ENCODE measurements around the gene LMAN1L.

LMAN1L gene

DNA sequence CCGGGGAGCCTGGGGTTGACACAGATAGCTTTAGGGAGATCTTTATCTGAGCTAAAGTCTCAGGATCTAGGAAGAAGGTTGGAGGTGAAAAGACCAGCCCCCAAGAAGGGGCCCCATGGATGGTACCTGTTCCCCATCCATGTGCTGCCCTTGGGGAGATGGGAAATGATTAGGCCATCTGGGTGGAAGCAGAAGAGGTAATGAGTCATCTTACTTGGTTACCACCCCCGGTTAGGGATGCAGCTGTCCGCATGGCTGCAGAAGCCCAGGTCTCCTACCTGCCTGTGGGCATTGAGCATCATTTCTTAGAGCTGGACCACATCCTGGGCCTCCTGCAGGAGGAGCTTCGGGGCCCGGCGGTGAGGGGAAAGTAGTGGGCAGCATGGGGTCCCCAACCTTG lies 10.7 kb downstream of the LMAN1L start:
- Histone ChIP-seq H3K27ac (ENCODE audit: low read depth, low read length) (no peak overlapping the region), H3K4me3 (ENCODE audit: low read depth, low read length) (no peak overlapping the region)

DNA sequence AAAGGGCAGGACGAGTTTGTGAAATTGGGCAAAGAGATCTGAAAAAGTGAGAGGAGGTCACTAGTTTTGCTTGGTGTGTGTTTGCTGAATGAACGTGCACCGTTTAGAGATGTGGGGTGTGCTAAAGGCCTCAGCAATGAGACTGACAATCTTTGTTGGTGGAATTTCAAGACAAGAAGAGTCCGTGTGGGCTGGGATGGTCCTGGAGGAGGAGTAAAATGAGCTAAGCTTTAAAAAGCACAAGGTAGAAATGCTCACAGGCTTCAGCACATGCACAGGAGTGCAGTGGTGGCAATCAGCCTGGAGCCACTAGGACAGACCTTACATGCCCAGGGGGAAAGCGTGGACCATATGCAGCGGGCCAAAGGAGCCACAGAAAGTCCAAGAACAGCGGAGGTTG lies 12.3 kb downstream of the LMAN1L start:
- Histone ChIP-seq H3K4me3 (ENCODE audit: low read depth, low read length) (no peak overlapping the region), H3K9ac (ENCODE audit: low read depth, low read length) (no peak overlapping the region), H3K36me3 (ENCODE audit: control insufficient read depth, insufficient read depth, low read length) (no peaks in the 10 kb centered on the region), H3K9me3 (ENCODE audit: control insufficient read depth, insufficient read depth, low read length) (no peaks in the 10 kb centered on the region), H3K27me3 (ENCODE audit: control insufficient read depth, insufficient read depth, low read length) (peaks cover 32% of the 10 kb centered on the region), H3K27ac (ENCODE audit: low read depth, low read length) (no peak overlapping the region), H3K4me1 (ENCODE audit: control insufficient read depth, insufficient read depth, low read length) (peaks cover 4% of the 10 kb centered on the region; the same call in 1 of the 2 replicates)

More for the DNA sequence above, 10.7 kb downstream of the LMAN1L start:
- Histone ChIP-seq H3K9ac (ENCODE audit: low read depth, low read length) (no peak overlapping the region), H3K27me3 (ENCODE audit: control insufficient read depth, insufficient read depth, low read length) (peaks cover 32% of the 10 kb centered on the region), H3K36me3 (ENCODE audit: control insufficient read depth, insufficient read depth, low read length) (no peaks in the 10 kb centered on the region), H3K4me1 (ENCODE audit: control insufficient read depth, insufficient read depth, low read length) (peaks cover 4% of the 10 kb centered on the region; the same call in 1 of the 2 replicates), H3K9me3 (ENCODE audit: control insufficient read depth, insufficient read depth, low read length) (no peaks in the 10 kb centered on the region)

DNA sequence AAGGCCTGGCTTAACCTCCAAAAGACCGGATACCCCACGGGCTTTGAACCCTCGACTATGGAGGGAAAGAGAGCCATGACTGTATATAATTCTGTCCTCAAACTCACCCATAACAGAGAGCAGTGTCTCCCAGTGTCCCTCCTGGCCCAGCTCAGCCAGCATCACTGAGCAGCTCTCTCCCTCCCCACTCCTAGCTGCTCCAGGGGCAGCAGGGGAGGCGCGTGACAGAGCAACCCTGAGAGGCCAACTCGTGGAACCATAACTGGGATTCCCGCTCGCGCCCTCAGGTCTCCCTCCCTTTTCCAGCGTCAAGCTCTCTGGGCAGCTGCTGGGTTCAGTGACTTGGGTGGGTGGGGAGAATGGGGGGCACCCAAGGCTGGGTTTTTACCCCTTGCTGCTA lies 13.2 kb downstream of the LMAN1L start:
- Histone ChIP-seq H3K4me1 (ENCODE audit: control insufficient read depth, insufficient read depth, low read length) (peaks cover 4% of the 10 kb centered on the region; the same call in 1 of the 2 replicates), H3K27ac (ENCODE audit: low read depth, low read length) (no peak overlapping the region), H3K9me3 (ENCODE audit: control insufficient read depth, insufficient read depth, low read length) (no peaks in the 10 kb centered on the region), H3K4me3 (ENCODE audit: low read depth, low read length) (no peak overlapping the region), H3K36me3 (ENCODE audit: control insufficient read depth, insufficient read depth, low read length) (no peaks in the 10 kb centered on the region), H3K27me3 (ENCODE audit: control insufficient read depth, insufficient read depth, low read length) (peaks cover 32% of the 10 kb centered on the region), H3K9ac (ENCODE audit: low read depth, low read length) (no peak overlapping the region)

DNA sequence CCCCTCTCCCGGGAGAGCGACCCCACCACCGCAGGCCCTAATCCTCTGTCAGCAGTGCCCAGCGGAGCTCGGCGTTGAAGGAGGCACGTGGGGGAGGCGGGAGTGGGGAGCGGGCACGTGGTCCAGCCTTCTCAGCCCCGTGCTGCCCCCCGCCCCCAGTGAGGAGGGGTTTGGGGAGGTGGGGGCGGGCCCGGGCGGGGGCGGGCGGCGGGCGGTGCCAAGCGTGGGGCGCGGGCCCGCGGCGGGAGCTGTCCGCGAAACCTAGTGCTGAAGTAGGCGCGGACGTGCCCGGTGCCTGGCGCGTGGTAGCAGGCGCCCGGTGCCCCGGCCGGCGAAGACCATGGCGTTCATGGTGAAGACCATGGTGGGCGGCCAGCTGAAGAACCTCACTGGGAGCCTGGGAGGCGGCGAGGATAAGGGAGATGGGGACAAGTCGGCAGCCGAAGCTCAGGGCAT lies 13.8 kb downstream of the LMAN1L start, which contains the start of gene CPLX3:
CPLX3 (plus strand) TSS at position 264 of the 456 bp plus-strand sequence; CDS start at position 341, 77 bp downstream.
- H3K27me3 ChIP-seq (ENCODE audit: control insufficient read depth, insufficient read depth, low read length) = peaks cover 32% of the 10 kb centered on the region
- peak within 1 kb of the TSS; percentile 40 for H3K4me3 ChIP-seq (ENCODE audit: low read depth, low read length)
- no peak within 1 kb of the TSS for H3K27ac ChIP-seq (ENCODE audit: low read depth, low read length)
- peaks cover 3% of the 10 kb centered on the region; the same call in 1 of the 2 replicates for H3K4me1 ChIP-seq (ENCODE audit: control insufficient read depth, insufficient read depth, low read length)
- no peak within 1 kb of the TSS for H3K9ac ChIP-seq (ENCODE audit: low read depth, low read length)
- no peaks in the 10 kb centered on the region for H3K9me3 ChIP-seq (ENCODE audit: control insufficient read depth, insufficient read depth, low read length)
- no peaks in the 10 kb centered on the region for H3K36me3 ChIP-seq (ENCODE audit: control insufficient read depth, insufficient read depth, low read length)

DNA sequence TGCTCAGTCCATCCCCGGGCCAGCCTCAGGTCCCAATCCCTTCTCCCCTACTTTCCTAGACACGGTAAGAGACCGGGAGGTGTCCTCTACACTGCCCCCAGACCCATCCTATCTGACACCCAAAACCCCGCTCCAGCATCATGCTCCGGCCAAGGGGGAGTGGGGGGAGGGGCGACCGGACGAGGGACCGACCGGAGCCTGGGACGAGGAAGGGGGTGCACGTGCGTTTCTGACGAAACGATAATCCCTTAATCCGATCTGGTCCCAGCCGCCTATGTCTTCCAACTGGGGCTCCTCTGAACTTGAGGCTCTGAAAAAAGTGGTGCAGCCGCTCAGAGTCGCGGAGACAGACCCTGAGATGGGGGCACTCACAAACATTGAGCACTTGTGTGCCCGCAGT lies 14.3 kb downstream of the LMAN1L start:
- no peak overlapping the region for H3K4me3 ChIP-seq (ENCODE audit: low read depth, low read length)
- no peak overlapping the region for H3K9ac ChIP-seq (ENCODE audit: low read depth, low read length)
- no peaks in the 10 kb centered on the region for H3K36me3 ChIP-seq (ENCODE audit: control insufficient read depth, insufficient read depth, low read length)
- H3K27me3 ChIP-seq (ENCODE audit: control insufficient read depth, insufficient read depth, low read length) = peaks cover 32% of the 10 kb centered on the region
- H3K27ac ChIP-seq (ENCODE audit: low read depth, low read length) = no peak overlapping the region
- no peaks in the 10 kb centered on the region for H3K4me1 ChIP-seq (ENCODE audit: control insufficient read depth, insufficient read depth, low read length)
- H3K9me3 ChIP-seq (ENCODE audit: control insufficient read depth, insufficient read depth, low read length) = no peaks in the 10 kb centered on the region

DNA sequence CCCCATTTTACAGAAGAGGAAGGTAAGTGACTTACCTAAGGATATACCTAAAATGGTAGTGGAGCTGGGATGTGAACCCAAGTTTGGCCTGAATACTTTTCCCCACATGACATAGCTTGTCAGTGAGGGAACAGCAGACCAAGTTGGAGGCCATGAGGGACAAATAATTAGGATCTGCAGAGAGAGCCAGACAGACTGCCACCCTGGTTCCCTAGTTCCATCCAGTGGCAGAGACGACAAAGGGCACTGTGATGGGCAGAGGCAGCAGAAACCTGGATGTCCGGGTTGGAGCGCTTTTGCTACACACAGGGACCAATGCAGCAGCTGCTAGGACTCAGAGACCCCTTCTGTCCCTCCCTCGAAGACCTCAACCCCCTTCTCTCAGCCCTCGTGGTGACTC lies 15.0 kb downstream of the LMAN1L start:
- Histone ChIP-seq H3K27ac (ENCODE audit: low read depth, low read length) (no peak overlapping the region), H3K4me3 (ENCODE audit: low read depth, low read length) (no peak overlapping the region), H3K36me3 (ENCODE audit: control insufficient read depth, insufficient read depth, low read length) (no peaks in the 10 kb centered on the region), H3K27me3 (ENCODE audit: control insufficient read depth, insufficient read depth, low read length) (peaks cover 32% of the 10 kb centered on the region), H3K4me1 (ENCODE audit: control insufficient read depth, insufficient read depth, low read length) (no peaks in the 10 kb centered on the region), H3K9me3 (ENCODE audit: control insufficient read depth, insufficient read depth, low read length) (no peaks in the 10 kb centered on the region), H3K9ac (ENCODE audit: low read depth, low read length) (no peak overlapping the region)

DNA sequence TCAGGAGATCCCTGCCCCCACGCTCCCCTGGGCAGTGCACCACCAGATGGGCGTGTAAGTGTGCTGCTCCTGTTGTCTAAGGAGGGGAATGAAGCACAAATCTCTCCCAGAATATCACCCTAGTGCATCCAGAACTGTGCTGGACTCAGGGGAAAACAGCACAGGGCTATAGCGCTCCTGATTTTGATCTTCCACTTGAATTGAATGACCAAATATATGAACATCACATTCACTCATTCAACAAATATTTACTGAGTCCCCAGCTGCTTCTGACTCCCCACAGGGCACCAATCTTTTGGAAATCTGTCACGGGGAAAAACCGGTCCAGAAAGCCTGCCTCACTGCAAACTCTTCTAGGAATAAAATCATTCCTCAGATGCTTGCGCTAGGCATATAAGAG lies 16.2 kb downstream of the LMAN1L start:
- no peaks in the 10 kb centered on the region for H3K9me3 ChIP-seq (ENCODE audit: control insufficient read depth, insufficient read depth, low read length)

DNA sequence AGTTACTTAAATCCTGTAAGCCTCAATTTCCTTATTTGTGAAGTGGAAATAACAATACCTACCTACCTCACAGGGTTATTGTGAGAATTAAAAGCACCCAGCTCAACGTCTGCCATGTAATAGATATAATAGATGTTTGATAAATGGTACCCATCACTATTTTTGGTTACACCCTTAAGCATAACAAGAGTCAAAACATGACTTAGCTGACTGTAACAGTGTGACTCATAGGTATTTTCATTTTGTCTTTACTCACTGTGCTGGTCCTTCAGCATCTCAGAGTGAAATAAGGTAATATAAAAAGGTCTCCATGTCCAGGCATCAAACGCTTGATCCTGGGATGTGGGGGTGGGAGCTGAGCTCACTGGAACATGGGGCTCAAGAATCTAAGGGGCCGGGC lies 16.9 kb downstream of the LMAN1L start:
- Histone ChIP-seq H3K4me3 (ENCODE audit: low read depth, low read length) (no peak overlapping the region), H3K9ac (ENCODE audit: low read depth, low read length) (no peak overlapping the region), H3K36me3 (ENCODE audit: control insufficient read depth, insufficient read depth, low read length) (no peaks in the 10 kb centered on the region), H3K9me3 (ENCODE audit: control insufficient read depth, insufficient read depth, low read length) (no peaks in the 10 kb centered on the region), H3K27me3 (ENCODE audit: control insufficient read depth, insufficient read depth, low read length) (peaks cover 32% of the 10 kb centered on the region), H3K27ac (ENCODE audit: low read depth, low read length) (no peak overlapping the region), H3K4me1 (ENCODE audit: control insufficient read depth, insufficient read depth, low read length) (no peaks in the 10 kb centered on the region)

More for the DNA sequence above, 16.2 kb downstream of the LMAN1L start:
- H3K36me3 ChIP-seq (ENCODE audit: control insufficient read depth, insufficient read depth, low read length) = no peaks in the 10 kb centered on the region
- no peak overlapping the region for H3K27ac ChIP-seq (ENCODE audit: low read depth, low read length)
- H3K27me3 ChIP-seq (ENCODE audit: control insufficient read depth, insufficient read depth, low read length) = peaks cover 32% of the 10 kb centered on the region
- no peak overlapping the region for H3K9ac ChIP-seq (ENCODE audit: low read depth, low read length)
- H3K4me3 ChIP-seq (ENCODE audit: low read depth, low read length) = no peak overlapping the region
- H3K4me1 ChIP-seq (ENCODE audit: control insufficient read depth, insufficient read depth, low read length) = no peaks in the 10 kb centered on the region

DNA sequence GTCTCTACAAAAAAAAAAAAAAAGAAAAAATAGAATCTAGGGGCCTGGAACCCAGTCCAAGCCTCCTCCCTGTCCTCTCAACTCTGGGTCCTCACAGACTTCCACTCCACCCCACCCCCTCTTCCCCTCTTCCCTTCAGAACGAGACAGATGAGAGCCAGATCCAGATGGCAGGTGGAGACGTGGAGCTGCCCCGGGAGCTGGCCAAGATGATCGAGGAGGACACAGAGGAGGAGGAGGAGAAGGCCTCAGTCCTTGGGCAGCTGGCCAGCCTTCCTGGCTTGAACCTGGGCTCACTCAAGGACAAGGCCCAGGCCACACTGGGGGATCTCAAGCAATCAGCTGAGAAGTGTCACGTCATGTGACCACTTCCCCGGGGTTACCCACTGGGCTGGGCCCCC lies 17.4 kb downstream of the LMAN1L start:
- no peak overlapping the region for H3K27ac ChIP-seq (ENCODE audit: low read depth, low read length)
- H3K4me1 ChIP-seq (ENCODE audit: control insufficient read depth, insufficient read depth, low read length) = no peaks in the 10 kb centered on the region
- H3K36me3 ChIP-seq (ENCODE audit: control insufficient read depth, insufficient read depth, low read length) = no peaks in the 10 kb centered on the region
- peaks cover 28% of the 10 kb centered on the region for H3K27me3 ChIP-seq (ENCODE audit: control insufficient read depth, insufficient read depth, low read length)
- no peak overlapping the region for H3K9ac ChIP-seq (ENCODE audit: low read depth, low read length)
- no peak overlapping the region for H3K4me3 ChIP-seq (ENCODE audit: low read depth, low read length)
- H3K9me3 ChIP-seq (ENCODE audit: control insufficient read depth, insufficient read depth, low read length) = no peaks in the 10 kb centered on the region

DNA sequence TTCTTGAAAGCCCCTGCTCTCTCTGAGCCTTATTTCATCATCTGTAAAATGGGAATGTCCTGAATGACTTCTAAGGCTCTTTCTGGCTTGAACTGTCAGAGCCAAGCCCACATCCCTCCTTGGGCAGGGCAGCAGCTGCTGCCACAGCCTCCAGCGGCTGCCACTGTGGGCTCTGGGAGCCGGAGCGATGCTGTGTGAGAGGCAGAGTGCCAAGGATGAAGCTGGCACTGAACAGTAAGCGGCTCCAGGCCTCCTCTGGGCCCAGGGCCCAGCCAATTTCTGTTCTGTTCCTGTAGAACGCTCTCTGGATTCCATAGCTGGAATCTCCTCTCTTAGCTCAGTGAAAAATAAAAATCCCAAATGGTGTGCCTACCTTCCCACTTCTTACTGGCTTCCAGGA lies 18.2 kb downstream of the LMAN1L start:
- Histone ChIP-seq H3K4me1 (ENCODE audit: control insufficient read depth, insufficient read depth, low read length) (no peaks in the 10 kb centered on the region), H3K27me3 (ENCODE audit: control insufficient read depth, insufficient read depth, low read length) (peaks cover 20% of the 10 kb centered on the region), H3K9ac (ENCODE audit: low read depth, low read length) (no peak overlapping the region), H3K4me3 (ENCODE audit: low read depth, low read length) (no peak overlapping the region), H3K36me3 (ENCODE audit: control insufficient read depth, insufficient read depth, low read length) (no peaks in the 10 kb centered on the region), H3K9me3 (ENCODE audit: control insufficient read depth, insufficient read depth, low read length) (no peaks in the 10 kb centered on the region), H3K27ac (ENCODE audit: low read depth, low read length) (no peak overlapping the region)

DNA sequence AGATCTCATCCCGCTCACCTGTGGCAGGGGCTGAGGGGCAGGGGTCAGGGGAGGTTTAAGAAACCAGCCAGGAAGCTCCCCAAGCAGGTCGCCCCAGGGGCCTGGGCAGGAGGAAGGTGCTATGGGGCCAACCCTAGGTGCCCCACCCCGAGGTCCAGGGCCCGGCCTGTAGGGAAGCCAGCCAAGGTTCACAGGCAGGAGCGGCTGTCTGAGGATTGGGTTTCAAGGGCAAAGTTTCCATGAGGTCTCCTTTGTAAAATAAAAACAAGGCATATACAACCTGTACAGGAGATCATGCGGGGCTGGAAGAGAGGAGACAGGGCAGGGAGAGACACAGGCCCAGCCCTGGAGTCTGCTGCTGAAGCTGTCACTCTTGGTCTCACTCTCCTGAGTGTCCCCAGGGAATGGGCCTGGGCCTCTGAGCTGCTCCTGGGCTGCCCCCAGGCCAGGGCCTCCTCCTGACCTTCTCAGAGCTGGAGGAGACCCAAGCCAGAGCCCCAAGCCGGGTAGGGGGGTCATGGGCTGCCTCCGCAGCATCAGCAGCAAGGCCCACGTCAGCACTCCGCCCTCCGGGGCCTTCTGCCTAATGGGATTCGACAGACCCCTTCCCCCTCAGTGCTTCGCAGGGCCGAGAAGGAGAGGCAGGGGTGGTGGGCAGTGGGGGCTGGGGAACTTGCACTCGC lies 19.3 kb downstream of the LMAN1L start:
- no peak overlapping the region for H3K27ac ChIP-seq (ENCODE audit: low read depth, low read length)
- H3K9ac ChIP-seq (ENCODE audit: low read depth, low read length) = no peak overlapping the region

More for the DNA sequence above, 19.3 kb downstream of the LMAN1L start:
- peaks cover 10% of the 10 kb centered on the region for H3K27me3 ChIP-seq (ENCODE audit: control insufficient read depth, insufficient read depth, low read length)
- no peaks in the 10 kb centered on the region for H3K9me3 ChIP-seq (ENCODE audit: control insufficient read depth, insufficient read depth, low read length)
- peaks cover 6% of the 10 kb centered on the region; the same call in 1 of the 2 replicates for H3K36me3 ChIP-seq (ENCODE audit: control insufficient read depth, insufficient read depth, low read length)
- no peak overlapping the region for H3K4me3 ChIP-seq (ENCODE audit: low read depth, low read length)
- H3K4me1 ChIP-seq (ENCODE audit: control insufficient read depth, insufficient read depth, low read length) = no peaks in the 10 kb centered on the region
